Effector memory CD4-positive, alpha-beta T cell (primary cell): ENCODE measurements around the gene FAAP20.
A peak's percentile ranks its signal among the peaks of the same experiment; 100 is the strongest.

ENCODE experiments used
- DNase-seq, 3 donors: peaks; one replicate each; pipeline ENCODE4 v3.0.0-alpha.2; 2020
- H3K27ac ChIP-seq: 2 replicates; pipeline ENCODE4 v1.7.0; 2013; ENCODE audit warnings: mild to moderate bottlenecking, low read length, moderate library complexity; ENCODE audit not compliant: insufficient read depth, poor library complexity, severe bottlenecking
- H3K27me3 ChIP-seq: replicated peaks from 2 replicates; pipeline ENCODE4 v1.7.0; 2013; ENCODE audit warnings: mild to moderate bottlenecking, low read length; ENCODE audit not compliant: insufficient read depth, control insufficient read depth, poor library complexity, severe bottlenecking
- H3K36me3 ChIP-seq: 2 replicates; pipeline ENCODE4 v1.7.0; 2013; ENCODE audit warnings: mild to moderate bottlenecking, low read length, moderate library complexity; ENCODE audit not compliant: control insufficient read depth, insufficient read depth
- H3K4me1 ChIP-seq: 2 replicates; pipeline ENCODE4 v1.7.0; 2013; ENCODE audit warnings: low read length, mild to moderate bottlenecking; ENCODE audit not compliant: control insufficient read depth, insufficient read depth, poor library complexity, severe bottlenecking
- H3K4me3 ChIP-seq: 2 replicates; pipeline ENCODE4 v1.7.0; 2013; ENCODE audit warnings: low read length, low read depth, mild to moderate bottlenecking; ENCODE audit not compliant: insufficient read depth, poor library complexity, severe bottlenecking
- H3K9me3 ChIP-seq: 2 replicates; pipeline ENCODE4 v1.7.0; 2013; ENCODE audit warnings: mild to moderate bottlenecking, low read length, moderate library complexity; ENCODE audit not compliant: control insufficient read depth

Gene FAAP20

DNA sequence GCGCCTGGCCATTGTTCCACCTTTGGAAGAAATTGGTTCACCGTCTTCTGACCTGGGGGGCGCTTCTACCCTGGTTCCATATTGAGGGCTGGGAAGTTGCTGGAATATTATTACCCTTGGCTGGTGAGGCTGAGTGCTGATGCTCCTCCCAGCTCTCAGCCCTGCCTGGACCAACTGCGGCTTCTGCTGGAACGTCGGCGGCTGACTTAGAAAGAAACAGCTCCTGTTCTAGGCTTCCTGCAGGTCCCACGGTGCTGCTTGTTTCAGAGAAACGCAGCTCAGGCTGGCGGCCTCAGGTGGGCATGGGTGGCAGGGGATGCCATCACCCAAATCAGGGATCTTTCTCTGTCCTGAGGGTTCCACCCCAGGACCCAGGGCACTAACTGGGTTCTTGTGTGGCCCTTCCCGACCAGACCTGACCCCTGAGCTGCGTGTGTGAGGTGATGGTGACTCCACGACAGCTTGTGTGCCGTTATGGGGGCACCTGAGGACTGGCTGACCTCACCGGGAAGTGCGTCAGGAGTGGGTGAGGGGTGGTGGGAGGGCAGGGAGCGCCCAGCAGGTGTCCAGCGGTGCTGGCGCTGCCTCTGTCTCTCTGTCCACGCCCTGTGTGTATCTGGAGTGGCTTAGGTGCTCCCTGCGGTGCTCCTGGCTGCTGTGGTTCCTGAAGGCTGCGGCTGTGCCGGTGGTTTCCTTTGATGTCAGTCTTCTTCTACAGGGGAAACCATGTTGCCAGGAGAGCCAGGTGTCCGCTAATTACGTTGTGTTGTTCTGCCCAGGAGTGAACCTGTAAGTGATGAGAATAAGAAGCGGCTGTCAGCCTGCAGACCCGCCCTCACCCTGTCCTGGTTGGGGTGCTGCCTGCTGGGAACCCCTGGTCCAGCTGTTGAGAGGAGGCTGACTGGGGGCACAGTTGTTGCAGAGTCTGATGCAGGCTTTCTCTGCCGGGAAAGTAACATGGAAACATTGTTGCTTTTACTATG is 42.4 kb upstream of the FAAP20 start:
- Histone ChIP-seq H3K9me3 (no peaks in the 10 kb centered on the region), H3K27me3 (no peaks in the 10 kb centered on the region), H3K36me3 (peaks cover 8% of the 10 kb centered on the region), H3K27ac (peak overlapping the region; percentile 69), H3K4me3 (peak overlapping the region; percentile 35), H3K4me1 (peaks cover 90% of the 10 kb centered on the region)
- DNase-seq = peak; percentile 65 to 72 (median 69)

DNA sequence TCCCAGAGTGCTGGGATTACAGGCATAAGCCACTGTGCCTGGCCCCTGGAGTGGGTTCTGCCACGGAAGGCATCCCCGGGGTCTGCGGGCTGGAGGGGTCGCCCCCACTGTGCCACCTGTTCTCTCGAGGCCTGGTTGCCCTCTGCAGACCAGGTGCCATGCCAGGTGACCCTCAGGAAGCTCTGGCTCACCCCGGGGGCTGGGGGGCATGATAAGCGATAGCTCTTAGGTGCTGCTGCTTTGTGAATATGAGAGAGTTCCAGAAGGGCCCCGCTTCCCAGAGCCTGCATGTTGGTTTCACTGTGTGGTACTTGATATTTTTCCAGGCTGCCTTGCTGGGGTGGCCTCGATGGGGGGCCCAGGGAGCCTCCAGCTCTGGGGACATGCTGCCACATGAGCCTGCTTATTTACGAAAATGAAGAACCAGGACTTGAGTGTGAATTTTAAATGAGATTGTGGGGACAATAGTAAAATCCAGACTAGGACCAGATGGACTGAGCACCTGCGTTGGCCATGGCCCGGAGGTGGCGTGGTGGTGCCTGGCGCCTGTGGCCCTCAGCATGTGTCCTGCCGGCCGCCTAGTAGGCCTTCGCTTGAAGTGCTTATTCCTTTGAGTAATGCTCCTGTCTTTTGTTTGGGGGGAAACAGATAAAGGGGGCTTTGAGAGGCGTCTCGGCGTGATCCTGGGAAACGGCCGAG is 40.9 kb upstream of the FAAP20 start:
- Histone ChIP-seq H3K36me3 (no peaks in the 10 kb centered on the region), H3K27ac (peak overlapping the region; percentile 90), H3K27me3 (no peaks in the 10 kb centered on the region), H3K4me3 (no peak overlapping the region), H3K4me1 (peaks cover 82% of the 10 kb centered on the region), H3K9me3 (no peaks in the 10 kb centered on the region)
- no peak for DNase-seq

DNA sequence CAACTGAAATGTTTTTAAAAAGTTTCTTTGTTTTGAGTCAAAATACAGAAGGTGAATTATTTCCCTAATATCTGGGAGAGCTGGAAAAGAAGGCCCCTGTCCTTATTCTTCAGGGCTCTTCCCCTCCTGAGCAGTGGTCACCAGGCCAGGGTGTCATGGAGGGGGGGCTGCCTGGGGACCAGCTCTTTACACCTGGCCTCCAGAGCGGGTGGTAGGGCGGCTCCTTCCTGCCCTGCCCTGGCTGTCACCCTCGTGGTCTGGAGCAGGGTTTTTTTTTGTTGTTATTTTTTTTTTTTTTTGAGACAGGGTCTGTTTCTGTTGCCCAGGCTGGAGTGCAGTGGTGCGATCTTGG is 40.2 kb upstream of the FAAP20 start:
- Histone ChIP-seq H3K4me3 (peak overlapping the region; percentile 96), H3K9me3 (no peaks in the 10 kb centered on the region), H3K36me3 (peaks cover 4% of the 10 kb centered on the region), H3K4me1 (peaks cover 75% of the 10 kb centered on the region), H3K27me3 (no peaks in the 10 kb centered on the region), H3K27ac (peak overlapping the region; percentile 90)
- DNase-seq = peak in 1 of 3 donors; percentile 54

DNA sequence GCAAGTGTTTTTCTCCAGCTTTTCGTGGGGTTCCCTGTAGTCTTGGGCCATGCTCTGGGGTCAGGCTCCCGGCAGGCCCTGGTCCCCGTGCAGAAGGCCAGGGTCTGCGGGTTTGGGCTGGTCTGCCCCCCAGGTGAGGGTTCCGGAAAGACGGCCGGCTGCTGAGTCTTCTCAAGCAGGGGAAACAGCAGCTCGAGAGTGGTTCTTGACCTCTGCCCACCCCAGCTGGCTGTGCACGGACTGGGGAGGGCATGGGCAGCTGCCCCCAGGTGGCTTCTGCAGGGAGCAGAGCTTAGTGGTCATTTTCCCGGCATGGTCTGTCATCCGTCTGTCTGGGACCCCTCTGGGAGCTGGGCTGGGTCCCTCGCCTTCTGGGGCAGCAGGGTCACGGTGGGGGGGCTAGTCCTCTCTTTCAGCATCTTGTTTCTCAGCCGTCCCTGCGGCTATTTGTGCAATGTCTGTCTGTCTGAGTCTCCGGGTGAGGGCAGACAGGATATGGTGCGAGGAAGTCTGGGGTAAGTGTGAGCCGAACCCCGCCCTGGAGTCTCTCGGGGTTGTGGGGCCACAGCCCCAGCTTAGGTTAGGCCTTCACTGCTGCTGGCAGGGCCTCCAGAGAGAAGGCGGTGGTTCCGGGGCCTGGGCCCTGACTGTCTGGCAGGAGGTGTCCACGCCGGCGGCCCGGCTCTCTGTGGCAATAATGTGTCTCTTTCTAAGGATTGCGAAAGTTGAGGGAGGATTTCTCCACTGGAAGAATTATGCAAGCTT is 39.6 kb upstream of the FAAP20 start:
- DNase-seq = peak; percentile 76 to 82 (median 79)
- H3K36me3 ChIP-seq = peaks cover 5% of the 10 kb centered on the region
- no peaks in the 10 kb centered on the region for H3K27me3 ChIP-seq
- peak overlapping the region; percentile 90 for H3K27ac ChIP-seq
- H3K4me3 ChIP-seq = peak overlapping the region; percentile 96
- H3K9me3 ChIP-seq = no peaks in the 10 kb centered on the region
- peaks cover 69% of the 10 kb centered on the region for H3K4me1 ChIP-seq

DNA sequence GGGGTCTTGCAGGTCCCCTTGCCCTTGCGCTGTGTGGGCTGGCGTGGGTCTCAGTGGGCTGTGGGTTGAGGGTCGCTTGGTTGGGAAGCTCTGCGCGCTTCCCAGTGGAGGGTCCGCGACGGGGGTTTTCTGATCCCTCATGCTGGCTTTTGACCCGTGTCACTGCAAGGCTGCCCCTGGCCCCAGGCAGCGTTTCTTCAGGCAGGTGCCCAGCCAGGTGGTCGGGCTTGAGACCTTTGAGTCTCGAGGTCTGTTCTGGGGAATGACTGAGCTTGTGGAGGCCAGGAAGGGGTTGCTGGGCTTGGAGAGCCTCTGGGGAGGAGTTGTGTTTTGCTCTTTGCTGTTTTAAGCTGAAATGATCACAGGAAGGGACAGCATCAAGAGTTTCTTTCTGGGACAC is 38.9 kb upstream of the FAAP20 start:
- Histone ChIP-seq H3K27ac (peak overlapping the region; percentile 90), H3K27me3 (no peaks in the 10 kb centered on the region), H3K36me3 (peaks cover 5% of the 10 kb centered on the region), H3K4me3 (peak overlapping the region; percentile 96), H3K9me3 (no peaks in the 10 kb centered on the region), H3K4me1 (peaks cover 62% of the 10 kb centered on the region)
- DNase-seq = no peak

DNA sequence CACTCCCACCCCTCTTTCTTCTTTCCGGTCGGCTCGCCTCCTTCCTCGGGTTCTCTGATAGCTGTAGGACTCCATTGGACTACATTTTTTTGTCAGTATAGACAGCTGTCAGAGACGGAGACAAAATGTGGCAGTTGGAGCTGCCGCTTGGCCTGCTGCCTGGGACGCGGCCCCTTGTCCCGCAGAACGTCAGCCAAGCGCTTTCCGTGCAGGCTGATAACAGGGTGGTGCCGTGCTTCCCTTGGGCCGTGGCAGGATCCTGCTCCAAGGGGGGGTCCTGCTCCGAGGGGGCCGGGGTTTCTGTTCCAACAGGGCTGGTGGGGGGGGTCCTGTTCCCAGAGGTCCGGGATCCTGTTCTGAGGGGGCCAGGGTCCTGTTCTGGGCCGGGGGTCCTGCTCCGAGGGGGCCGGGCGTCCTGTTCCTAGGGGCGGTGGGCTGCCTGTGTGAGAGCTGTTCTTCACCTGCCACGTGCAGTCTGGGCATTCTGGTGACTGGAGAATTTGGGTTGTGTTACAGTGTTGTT is 38.4 kb upstream of the FAAP20 start:
- DNase-seq = no peak
- no peaks in the 10 kb centered on the region for H3K9me3 ChIP-seq
- H3K4me3 ChIP-seq = peak overlapping the region; percentile 96
- H3K27me3 ChIP-seq = no peaks in the 10 kb centered on the region
- peak overlapping the region; percentile 90 for H3K27ac ChIP-seq
- peaks cover 5% of the 10 kb centered on the region for H3K36me3 ChIP-seq
- H3K4me1 ChIP-seq = peaks cover 57% of the 10 kb centered on the region

DNA sequence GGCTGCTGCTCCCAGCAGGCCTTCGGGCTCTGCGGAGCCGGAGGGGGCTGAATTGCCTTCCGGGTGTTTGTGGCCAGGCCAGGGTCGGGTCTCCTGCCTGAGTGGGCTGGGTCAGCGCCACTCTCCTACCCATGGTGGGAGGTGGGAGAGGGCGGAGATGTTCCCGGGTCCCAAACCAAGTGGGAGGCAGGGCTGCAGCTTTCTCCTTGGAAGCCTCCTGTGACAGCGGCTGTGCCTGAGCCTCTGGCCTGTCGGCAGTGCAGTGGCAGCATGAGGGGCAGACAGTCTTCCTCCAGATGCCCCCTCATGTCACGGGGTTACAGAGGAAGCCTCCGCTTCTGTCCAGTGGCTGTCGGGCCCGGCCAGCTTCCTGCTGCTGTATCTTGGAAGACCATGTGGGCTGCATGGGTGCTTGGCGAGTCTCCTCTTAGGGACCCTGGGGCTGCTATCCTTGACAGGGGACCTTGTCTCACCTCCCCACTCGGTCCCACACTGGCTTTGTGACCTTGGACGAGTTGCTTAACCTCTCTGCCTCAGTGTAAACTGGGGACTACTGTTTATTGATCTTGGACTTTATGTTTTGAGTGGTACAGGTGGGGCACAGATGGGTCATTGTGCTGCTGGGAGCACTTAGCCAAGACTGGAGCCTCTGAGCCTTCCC is 37.8 kb upstream of the FAAP20 start:
- peaks cover 5% of the 10 kb centered on the region for H3K36me3 ChIP-seq
- peaks cover 52% of the 10 kb centered on the region for H3K4me1 ChIP-seq
- peak overlapping the region; percentile 96 for H3K4me3 ChIP-seq
- no peak for DNase-seq
- H3K9me3 ChIP-seq = no peaks in the 10 kb centered on the region
- H3K27ac ChIP-seq = peak overlapping the region; percentile 90
- H3K27me3 ChIP-seq = no peaks in the 10 kb centered on the region

DNA sequence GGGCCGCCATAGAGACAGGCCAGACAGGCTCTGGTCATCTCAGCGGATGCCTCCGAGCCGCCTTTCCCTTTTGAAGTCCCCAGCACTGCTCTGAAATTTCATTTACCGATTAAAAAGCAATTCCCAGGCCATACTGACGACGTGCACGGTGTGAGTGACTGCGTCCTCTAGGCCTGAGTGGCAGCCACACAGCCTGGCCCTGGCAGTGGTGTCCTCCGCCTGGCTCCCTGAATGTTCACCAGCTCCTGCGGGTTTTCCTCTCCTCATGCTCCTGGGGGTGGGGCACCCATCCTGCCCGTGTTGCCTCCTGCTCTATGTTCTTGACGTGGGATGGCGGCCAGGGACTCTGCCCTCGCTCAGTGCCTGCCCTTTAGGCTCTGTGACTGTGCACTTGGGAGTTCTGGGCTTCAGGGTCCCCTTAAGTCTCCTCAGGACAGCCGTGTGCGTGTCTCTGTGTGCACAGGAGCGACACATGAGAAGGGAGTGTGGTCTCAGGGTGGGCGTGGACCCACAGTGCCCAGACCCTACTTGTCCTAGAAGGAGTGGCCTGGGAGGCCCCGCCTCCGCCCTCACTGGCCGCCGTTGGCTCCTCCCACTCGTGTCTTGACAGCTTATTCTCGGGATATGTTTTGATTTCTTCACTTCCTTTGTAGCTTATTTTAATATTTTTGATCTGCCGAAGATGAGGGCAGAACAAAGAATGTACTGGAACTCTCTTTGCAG is 37.1 kb upstream of the FAAP20 start:
- Histone ChIP-seq H3K27ac (peak overlapping the region; percentile 90), H3K4me1 (peaks cover 48% of the 10 kb centered on the region), H3K9me3 (no peaks in the 10 kb centered on the region), H3K4me3 (peak overlapping the region; percentile 96), H3K27me3 (no peaks in the 10 kb centered on the region), H3K36me3 (peaks cover 5% of the 10 kb centered on the region)
- peak; percentile 72 to 83 (median 83) for DNase-seq
